PC-9 (cell line): Measurements from ENCODE around the gene NOA1.

Source experiments
- EZH2 ChIP-seq: fragments of 200-600 bp; sonication (generic); IDR thresholded peaks from 2 replicates; pipeline ENCODE4 v1.8.0; 2017; ENCODE audit warnings: antibody characterized with exemption, low read depth
- TF ChIP-seq, protein P1 (sequence below): fragments of 200-600 bp; sonication (generic); conservative IDR thresholded peaks from 2 replicates; pipeline ENCODE4 v1.6.1; 2017; ENCODE audit warnings: mixed run types, antibody characterized with exemption, mild to moderate bottlenecking, moderate library complexity

GRCh38 chr4:56986952-56987351, 9.5 kb upstream of the NOA1 start:
- TF ChIP-seq, protein P1, sequence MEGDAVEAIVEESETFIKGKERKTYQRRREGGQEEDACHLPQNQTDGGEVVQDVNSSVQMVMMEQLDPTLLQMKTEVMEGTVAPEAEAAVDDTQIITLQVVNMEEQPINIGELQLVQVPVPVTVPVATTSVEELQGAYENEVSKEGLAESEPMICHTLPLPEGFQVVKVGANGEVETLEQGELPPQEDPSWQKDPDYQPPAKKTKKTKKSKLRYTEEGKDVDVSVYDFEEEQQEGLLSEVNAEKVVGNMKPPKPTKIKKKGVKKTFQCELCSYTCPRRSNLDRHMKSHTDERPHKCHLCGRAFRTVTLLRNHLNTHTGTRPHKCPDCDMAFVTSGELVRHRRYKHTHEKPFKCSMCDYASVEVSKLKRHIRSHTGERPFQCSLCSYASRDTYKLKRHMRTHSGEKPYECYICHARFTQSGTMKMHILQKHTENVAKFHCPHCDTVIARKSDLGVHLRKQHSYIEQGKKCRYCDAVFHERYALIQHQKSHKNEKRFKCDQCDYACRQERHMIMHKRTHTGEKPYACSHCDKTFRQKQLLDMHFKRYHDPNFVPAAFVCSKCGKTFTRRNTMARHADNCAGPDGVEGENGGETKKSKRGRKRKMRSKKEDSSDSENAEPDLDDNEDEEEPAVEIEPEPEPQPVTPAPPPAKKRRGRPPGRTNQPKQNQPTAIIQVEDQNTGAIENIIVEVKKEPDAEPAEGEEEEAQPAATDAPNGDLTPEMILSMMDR: no peak
- TF ChIP-seq EZH2: no peak
